ENCODE data around the gene TADA2B. TPM values are rescaled to one million over a fixed set of nuclear protein-coding genes. Genes with fewer than 3 reads are reported as not detected.
A peak's percentile ranks its signal among the peaks of the same experiment; 100 is the strongest.
"Not testable (repeated sequence)": the region's sequence is repeated elsewhere in the genome, so short reads cannot be mapped to it uniquely, and the experiment has no call there.

TADA2B gene
- polyA plus RNA-seq, 3 donors: 2.0 to 10.2 (median 2.6) TPM

DNA sequence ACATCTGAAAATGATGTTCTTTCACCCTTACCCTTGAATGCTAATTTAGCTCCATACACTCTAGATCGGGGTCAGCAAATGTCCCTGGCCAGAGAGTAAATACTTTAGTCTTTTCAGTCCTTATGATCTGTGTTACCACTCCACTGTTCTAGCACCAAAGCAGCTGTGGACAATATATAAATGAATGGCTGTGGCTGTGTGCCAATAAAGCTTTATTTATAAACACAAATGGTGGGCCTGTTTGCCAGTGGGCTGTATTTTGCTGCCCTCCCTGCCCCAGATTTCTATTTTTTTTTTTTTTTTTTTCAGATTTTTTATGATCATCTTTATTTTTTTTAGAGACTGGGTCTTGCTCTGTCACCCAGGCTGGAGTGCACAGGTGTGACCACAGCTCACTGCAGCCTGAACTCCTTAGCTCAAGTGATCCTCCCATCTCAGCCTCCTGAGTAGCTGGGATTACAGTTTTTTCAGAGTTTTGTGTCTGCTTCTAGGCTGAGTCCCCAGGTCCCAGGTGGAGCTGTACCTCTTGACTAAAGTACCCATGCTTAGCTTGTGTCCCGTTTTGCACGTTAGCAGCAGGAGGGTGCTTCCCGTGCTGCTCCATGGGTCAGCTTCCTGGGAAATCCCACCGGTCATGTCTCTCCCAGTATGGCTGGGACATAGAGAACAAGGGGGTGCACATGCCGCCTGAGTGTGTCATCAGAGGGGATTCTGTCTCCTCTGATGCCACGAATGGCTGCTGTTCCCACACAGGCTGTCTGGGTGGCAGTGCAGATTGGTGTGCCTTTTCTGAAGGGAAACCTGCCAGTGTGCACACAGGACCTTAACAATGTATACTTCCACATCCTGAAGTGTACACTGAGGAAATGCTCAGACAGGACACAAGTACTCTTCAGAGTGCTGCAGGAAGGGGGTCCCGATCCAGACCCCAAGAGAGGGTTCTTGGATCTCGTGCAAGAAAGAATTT lies 40.7 kb downstream of the TADA2B start:
- Histone ChIP-seq H3K9me3 (replicated peaks in 1 of 2; ENCODE audit: control insufficient read depth in 1 of 2, insufficient read depth in 1 of 2, low read length in 2 of 2) (peaks cover 0 to 5% of the 10 kb centered on the region in 2 donors), H3K27me3 (ENCODE audit: control insufficient read depth in 2 of 2, insufficient read depth in 2 of 2, low read length in 2 of 2) (peaks cover 3 to 41% of the 10 kb centered on the region in 2 donors), H3K9ac (ENCODE audit: insufficient read depth, low read length, poor library complexity, severe bottlenecking) (no peak overlapping the region), H2AFZ (ENCODE audit: insufficient read depth, low read depth, low read length, poor library complexity, severe bottlenecking) (no peak overlapping the region), H3K27ac (ENCODE audit: low read depth in 1 of 2, low read length in 2 of 2) (no peak overlapping the region), H3K79me2 (ENCODE audit: insufficient read depth, low read length) (no peaks in the 10 kb centered on the region), H3K4me1 (ENCODE audit: control insufficient read depth in 1 of 2, insufficient read depth in 2 of 2, low read length in 2 of 2) (no peaks in the 10 kb centered on the region), H4K20me1 (ENCODE audit: insufficient read depth, low read length) (no peaks in the 10 kb centered on the region), H3K4me2 (replicated peaks; ENCODE audit: extremely low read depth, low read length, poor library complexity, severe bottlenecking) (no peak overlapping the region), H3K4me3 (replicated peaks in 1 of 3; ENCODE audit: low read depth in 2 of 3, low read length in 3 of 3) (no peak overlapping the region), H3K36me3 (replicated peaks in 1 of 2; ENCODE audit: control insufficient read depth in 1 of 2, insufficient read depth in 2 of 2, low read length in 2 of 2) (no peaks in the 10 kb centered on the region)
- H3K27ac Mint-ChIP-seq: no peak overlapping the region
- no peaks in the 10 kb centered on the region for H3K36me3 Mint-ChIP-seq
- intact Hi-C loops (cut with micrococcal nuclease): loop anchor here in 1 of 2 donors (5.0 kb wide), 1 partner anchor 362 kb away; no protein-coding TSS in a partner anchor
- H3K4me1 Mint-ChIP-seq: peaks cover 9% of the 10 kb centered on the region
- TF ChIP-seq, protein P1, sequence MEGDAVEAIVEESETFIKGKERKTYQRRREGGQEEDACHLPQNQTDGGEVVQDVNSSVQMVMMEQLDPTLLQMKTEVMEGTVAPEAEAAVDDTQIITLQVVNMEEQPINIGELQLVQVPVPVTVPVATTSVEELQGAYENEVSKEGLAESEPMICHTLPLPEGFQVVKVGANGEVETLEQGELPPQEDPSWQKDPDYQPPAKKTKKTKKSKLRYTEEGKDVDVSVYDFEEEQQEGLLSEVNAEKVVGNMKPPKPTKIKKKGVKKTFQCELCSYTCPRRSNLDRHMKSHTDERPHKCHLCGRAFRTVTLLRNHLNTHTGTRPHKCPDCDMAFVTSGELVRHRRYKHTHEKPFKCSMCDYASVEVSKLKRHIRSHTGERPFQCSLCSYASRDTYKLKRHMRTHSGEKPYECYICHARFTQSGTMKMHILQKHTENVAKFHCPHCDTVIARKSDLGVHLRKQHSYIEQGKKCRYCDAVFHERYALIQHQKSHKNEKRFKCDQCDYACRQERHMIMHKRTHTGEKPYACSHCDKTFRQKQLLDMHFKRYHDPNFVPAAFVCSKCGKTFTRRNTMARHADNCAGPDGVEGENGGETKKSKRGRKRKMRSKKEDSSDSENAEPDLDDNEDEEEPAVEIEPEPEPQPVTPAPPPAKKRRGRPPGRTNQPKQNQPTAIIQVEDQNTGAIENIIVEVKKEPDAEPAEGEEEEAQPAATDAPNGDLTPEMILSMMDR (IDR thresholded peaks at IDR 0.05): no peak
- H3K27me3 Mint-ChIP-seq (ENCODE audit: low read depth in 3 of 3): peaks cover 40 to 79% (median 51%) of the 10 kb centered on the region in 3 donors
- H3K9me3 Mint-ChIP-seq: peaks cover 2 to 29% (median 11%) of the 10 kb centered on the region in 7 donors
- WGBS (ENCODE audit: insufficient coverage): 75% methylated on average over 8 of the region's 9 CpGs
- DNase-seq: no peak
- H3K4me3 Mint-ChIP-seq: peak overlapping the region in 1 of 2 donors; percentile 27

DNA sequence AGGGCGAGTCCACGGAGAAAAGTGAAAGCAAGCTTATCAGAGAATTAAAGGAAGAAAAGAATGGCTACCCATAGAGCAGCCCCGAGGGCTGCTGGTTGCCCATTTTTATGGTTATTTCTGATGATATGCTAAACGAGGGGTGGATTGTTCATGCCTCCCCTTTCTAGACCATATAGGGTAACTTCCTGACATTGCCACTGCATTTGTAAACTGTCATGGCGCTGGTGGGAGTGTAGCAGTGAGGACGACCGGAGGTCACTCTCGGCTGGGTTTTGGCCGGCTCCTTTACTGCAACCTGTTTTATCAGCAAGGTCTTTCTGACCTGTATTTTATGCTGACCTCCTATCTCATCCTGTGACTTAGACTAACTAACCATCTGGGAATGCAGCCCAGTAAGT lies 41.4 kb downstream of the TADA2B start:
- not testable (repeated sequence) for H4K20me1 ChIP-seq (ENCODE audit: insufficient read depth, low read length); H3K4me1 ChIP-seq (ENCODE audit: control insufficient read depth in 1 of 2, insufficient read depth in 2 of 2, low read length in 2 of 2); H2AFZ ChIP-seq (ENCODE audit: insufficient read depth, low read depth, low read length, poor library complexity, severe bottlenecking); H3K36me3 Mint-ChIP-seq; H3K9ac ChIP-seq (ENCODE audit: insufficient read depth, low read length, poor library complexity, severe bottlenecking); H3K27ac ChIP-seq (ENCODE audit: low read depth in 1 of 2, low read length in 2 of 2); H3K4me1 Mint-ChIP-seq; H3K79me2 ChIP-seq (ENCODE audit: insufficient read depth, low read length); H3K4me2 ChIP-seq (replicated peaks; ENCODE audit: extremely low read depth, low read length, poor library complexity, severe bottlenecking); H3K27ac Mint-ChIP-seq; H3K36me3 ChIP-seq (replicated peaks in 1 of 2; ENCODE audit: control insufficient read depth in 1 of 2, insufficient read depth in 2 of 2, low read length in 2 of 2); DNase-seq; H3K4me3 ChIP-seq (replicated peaks in 1 of 3; ENCODE audit: low read depth in 2 of 3, low read length in 3 of 3); H3K9me3 ChIP-seq (replicated peaks in 1 of 2; ENCODE audit: control insufficient read depth in 1 of 2, insufficient read depth in 1 of 2, low read length in 2 of 2)
- Mint-ChIP-seq H3K4me3 (peak overlapping the region in 1 of 2 donors; percentile 27), H3K27me3 (ENCODE audit: low read depth in 3 of 3) (peaks cover 42 to 81% (median 51%) of the 10 kb centered on the region in 3 donors), H3K9me3 (peaks cover 0 to 24% (median 11%) of the 10 kb centered on the region in 7 donors)
- intact Hi-C loops (cut with micrococcal nuclease): loop anchor here in 1 of 2 donors (5.0 kb wide), 1 partner anchor 362 kb away; no protein-coding TSS in a partner anchor
- WGBS (ENCODE audit: insufficient coverage): 74% methylated on average over 4 of the region's 9 CpGs
- peaks cover 3 to 44% of the 10 kb centered on the region in 2 donors for H3K27me3 ChIP-seq (ENCODE audit: control insufficient read depth in 2 of 2, insufficient read depth in 2 of 2, low read length in 2 of 2)
